ENCODE results near the gene DBT. TPM values are rescaled to one million over a fixed set of nuclear protein-coding genes. Genes with fewer than 3 reads are reported as not detected.

DBT gene
- total and polyA plus RNA-seq, 3 donors from 2014 or later: 5.9 to 6.4 (median 6.1) TPM

GRCh38 chr1:100290291-100290690 lies 40.7 kb upstream of the DBT start:
- H3K4me1 ChIP-seq: no peaks in the 10 kb centered on the region
- TF ChIP-seq POLR2A (IDR thresholded peaks at IDR 0.05) (no peak), CTCF (IDR thresholded peaks at IDR 0.05) (no peak)
- H3K27me3 ChIP-seq: no peaks in the 10 kb centered on the region
- no peak for DNase-seq
- no peaks in the 10 kb centered on the region for H3K36me3 ChIP-seq (ENCODE audit: low read depth, missing control alignments)
- no peak overlapping the region for H3K4me3 ChIP-seq
- intact Hi-C loops (cut with DNase I; ENCODE audit: low total_unique reads): no loop called here
- H3K27ac ChIP-seq: no peak overlapping the region
- 88 to 95% methylated on average over 2 of the region's 2 CpGs for WGBS, 2 donors
- H3K9me3 ChIP-seq: no peaks in the 10 kb centered on the region

- intact Hi-C loops (cut with DNase I; ENCODE audit: low total_unique reads): no loop called here
- H3K27ac ChIP-seq: no peak overlapping the region
- DNase-seq: no peak
- no peaks in the 10 kb centered on the region for H3K4me1 ChIP-seq
- 92 to 97% methylated on average over 3 of the region's 3 CpGs for WGBS, 2 donors
- no peak for TF ChIP-seq CTCF (IDR thresholded peaks at IDR 0.05)
- TF ChIP-seq POLR2A (IDR thresholded peaks at IDR 0.05): no peak
- no peaks in the 10 kb centered on the region for H3K36me3 ChIP-seq (ENCODE audit: low read depth, missing control alignments)
- no peaks in the 10 kb centered on the region for H3K9me3 ChIP-seq
- H3K27me3 ChIP-seq: no peaks in the 10 kb centered on the region
- no peak overlapping the region for H3K4me3 ChIP-seq
Observed at GRCh38 chr1:100287162-100287561, 37.5 kb upstream of the DBT start.

- H3K4me1 ChIP-seq: no peaks in the 10 kb centered on the region
- TF ChIP-seq CTCF (IDR thresholded peaks at IDR 0.05) (no peak), POLR2A (IDR thresholded peaks at IDR 0.05) (no peak)
- no peaks in the 10 kb centered on the region for H3K27me3 ChIP-seq
- WGBS, 2 donors: 92 to 96% methylated on average over 4 to 5 of the region's 5 CpGs
- DNase-seq: no peak
- no peak overlapping the region for H3K4me3 ChIP-seq
- no peaks in the 10 kb centered on the region for H3K36me3 ChIP-seq (ENCODE audit: low read depth, missing control alignments)
- intact Hi-C loops (cut with DNase I; ENCODE audit: low total_unique reads): no loop called here
- H3K9me3 ChIP-seq: no peaks in the 10 kb centered on the region
- H3K27ac ChIP-seq: no peak overlapping the region
Observed at GRCh38 chr1:100284591-100284990, 35.0 kb upstream of the DBT start.

- TF ChIP-seq POLR2A (IDR thresholded peaks at IDR 0.05) (no peak), CTCF (IDR thresholded peaks at IDR 0.05) (no peak)
- Histone ChIP-seq H3K27ac (no peak overlapping the region), H3K27me3 (no peaks in the 10 kb centered on the region), H3K36me3 (ENCODE audit: low read depth, missing control alignments) (no peaks in the 10 kb centered on the region), H3K4me3 (no peak overlapping the region), H3K4me1 (no peaks in the 10 kb centered on the region), H3K9me3 (no peaks in the 10 kb centered on the region)
- intact Hi-C loops (cut with DNase I; ENCODE audit: low total_unique reads): no loop called here
- WGBS, 2 donors: 79 to 82% methylated on average over 2 of the region's 2 CpGs
- no peak for DNase-seq
Observed at GRCh38 chr1:100279954-100280682, 30.5 kb upstream of the DBT start.

- Histone ChIP-seq H3K4me3 (no peak overlapping the region), H3K9me3 (no peaks in the 10 kb centered on the region), H3K27me3 (no peaks in the 10 kb centered on the region), H3K27ac (no peak overlapping the region), H3K4me1 (no peaks in the 10 kb centered on the region), H3K36me3 (ENCODE audit: low read depth, missing control alignments) (no peaks in the 10 kb centered on the region)
- DNase-seq: no peak
- intact Hi-C loops (cut with DNase I; ENCODE audit: low total_unique reads): no loop called here
- TF ChIP-seq POLR2A (IDR thresholded peaks at IDR 0.05) (no peak), CTCF (IDR thresholded peaks at IDR 0.05) (no peak)
- WGBS, 2 donors: 87 to 88% methylated on average over 3 of the region's 3 CpGs
Observed at GRCh38 chr1:100279358-100279923, 29.8 kb upstream of the DBT start.

Measured in testis (tissue), 3 donors.